Endothelial cell of umbilical vein (primary cell): ENCODE results near the gene SLC35G1.

ENCODE experiments used
- EZH2 ChIP-seq: IDR thresholded peaks from 2 replicates; pipeline ENCODE4 v1.6.1; 2012; ENCODE audit warnings: borderline replicate concordance, low read depth, mild to moderate bottlenecking, moderate library complexity, low read length, inconsistent platforms; ENCODE audit not compliant: severe bottlenecking
- JUN ChIP-seq: IDR thresholded peaks from 2 replicates; pipeline ENCODE4 v1.6.1; 2011; ENCODE audit warnings: borderline replicate concordance, low read depth; ENCODE audit not compliant: insufficient read length, insufficient read depth
- MYC ChIP-seq: IDR thresholded peaks from one replicate; pipeline ENCODE4 v1.6.1; 2011; ENCODE audit warnings: mild to moderate bottlenecking, low read depth, low read length
- POLR2A ChIP-seq: IDR thresholded peaks from 2 replicates; pipeline ENCODE4 v1.6.1; 2012; ENCODE audit warnings: low read depth, mild to moderate bottlenecking, control low read depth, low read length
- POLR2AphosphoS5 ChIP-seq: IDR thresholded peaks from 2 replicates; pipeline ENCODE4 v1.6.1; 2012; ENCODE audit warnings: low read depth, mild to moderate bottlenecking, control low read depth, low read length, moderate library complexity; ENCODE audit not compliant: insufficient read depth
- TF ChIP-seq, protein P1 (sequence below), 2 donors: IDR thresholded peaks; 1 replicate in 1 of 2; 2 replicates in 1 of 2; pipeline ENCODE4 v1.5.1; 2011; ENCODE audit warnings: low read length in 2 of 2, mild to moderate bottlenecking in 2 of 2, moderate library complexity in 2 of 2, control low read depth in 1 of 2, inconsistent platforms in 1 of 2, low read depth in 1 of 2; ENCODE audit not compliant: insufficient read depth in 1 of 2; ENCODE audit errors: extremely low read depth in 1 of 2
- TF ChIP-seq, protein P2 (sequence below): IDR thresholded peaks from 2 replicates; pipeline ENCODE4 v1.6.1; 2011; ENCODE audit not compliant: insufficient read depth, insufficient read length

DNA sequence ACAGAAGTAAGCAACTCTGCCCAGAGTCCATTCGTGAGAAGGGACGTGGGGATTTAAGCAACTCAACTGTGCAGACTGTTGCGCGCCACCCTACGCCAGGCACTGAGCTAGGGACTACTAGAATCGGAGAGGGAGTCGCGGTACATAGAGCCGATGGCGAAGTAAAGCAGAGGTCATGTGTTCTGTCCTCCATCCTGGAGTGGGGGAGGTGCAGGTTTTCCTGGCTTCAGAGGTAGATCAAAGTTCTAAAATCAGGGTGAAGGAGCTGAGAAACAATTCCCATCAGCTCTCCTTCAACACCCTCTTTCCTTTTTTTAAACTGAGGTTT, 23.2 kb downstream of the SLC35G1 start:
- TF ChIP-seq, protein P1, sequence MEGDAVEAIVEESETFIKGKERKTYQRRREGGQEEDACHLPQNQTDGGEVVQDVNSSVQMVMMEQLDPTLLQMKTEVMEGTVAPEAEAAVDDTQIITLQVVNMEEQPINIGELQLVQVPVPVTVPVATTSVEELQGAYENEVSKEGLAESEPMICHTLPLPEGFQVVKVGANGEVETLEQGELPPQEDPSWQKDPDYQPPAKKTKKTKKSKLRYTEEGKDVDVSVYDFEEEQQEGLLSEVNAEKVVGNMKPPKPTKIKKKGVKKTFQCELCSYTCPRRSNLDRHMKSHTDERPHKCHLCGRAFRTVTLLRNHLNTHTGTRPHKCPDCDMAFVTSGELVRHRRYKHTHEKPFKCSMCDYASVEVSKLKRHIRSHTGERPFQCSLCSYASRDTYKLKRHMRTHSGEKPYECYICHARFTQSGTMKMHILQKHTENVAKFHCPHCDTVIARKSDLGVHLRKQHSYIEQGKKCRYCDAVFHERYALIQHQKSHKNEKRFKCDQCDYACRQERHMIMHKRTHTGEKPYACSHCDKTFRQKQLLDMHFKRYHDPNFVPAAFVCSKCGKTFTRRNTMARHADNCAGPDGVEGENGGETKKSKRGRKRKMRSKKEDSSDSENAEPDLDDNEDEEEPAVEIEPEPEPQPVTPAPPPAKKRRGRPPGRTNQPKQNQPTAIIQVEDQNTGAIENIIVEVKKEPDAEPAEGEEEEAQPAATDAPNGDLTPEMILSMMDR (IDR thresholded peaks at IDR 0.05; ENCODE audit: extremely low read depth in 1 of 2, insufficient read depth in 1 of 2, low read depth in 1 of 2, low read length in 2 of 2) = no peak
- TF ChIP-seq POLR2A (no peak), EZH2 (no peak), JUN (no peak), POLR2AphosphoS5 (no peak), MYC (no peak)
- TF ChIP-seq, protein P2, sequence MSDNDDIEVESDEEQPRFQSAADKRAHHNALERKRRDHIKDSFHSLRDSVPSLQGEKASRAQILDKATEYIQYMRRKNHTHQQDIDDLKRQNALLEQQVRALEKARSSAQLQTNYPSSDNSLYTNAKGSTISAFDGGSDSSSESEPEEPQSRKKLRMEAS = no peak
